NK-92 treated with Interleukin-12 subunit alpha and Interleukin-12 subunit beta, amount 100 ng/mL, for 24 hours (cell line): Measurements from ENCODE around the gene C22orf23.
A peak's percentile ranks its signal among the peaks of the same experiment; 100 is the strongest.
"Not testable (repeated sequence)": the region's sequence is repeated elsewhere in the genome, so short reads cannot be mapped to it uniquely, and the experiment has no call there.

Source experiments
- DNase-seq: peaks from one replicate; lab custom pipeline; 2025; lab: John Stamatoyannopoulos, UW

The C22orf23 gene

DNA sequence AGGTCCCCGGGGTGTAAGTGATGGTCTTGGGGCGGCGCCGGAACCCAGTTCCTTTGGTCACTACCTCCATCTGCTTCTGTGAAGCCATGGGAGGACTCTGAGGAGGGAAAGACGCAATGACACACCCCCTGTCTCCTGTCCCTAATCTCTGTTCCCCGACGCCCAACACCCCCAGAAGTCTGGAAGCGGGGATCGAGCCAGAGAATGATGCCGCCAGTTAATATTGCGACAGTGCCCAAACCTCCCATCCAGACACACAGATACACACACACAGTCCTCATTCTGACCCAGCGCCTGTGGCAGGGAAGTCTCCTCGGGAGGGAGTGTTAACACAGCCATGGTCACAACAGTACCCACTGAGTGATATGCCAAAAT lies 352 bp downstream of the C22orf23 start:
- no peak for DNase-seq

DNA sequence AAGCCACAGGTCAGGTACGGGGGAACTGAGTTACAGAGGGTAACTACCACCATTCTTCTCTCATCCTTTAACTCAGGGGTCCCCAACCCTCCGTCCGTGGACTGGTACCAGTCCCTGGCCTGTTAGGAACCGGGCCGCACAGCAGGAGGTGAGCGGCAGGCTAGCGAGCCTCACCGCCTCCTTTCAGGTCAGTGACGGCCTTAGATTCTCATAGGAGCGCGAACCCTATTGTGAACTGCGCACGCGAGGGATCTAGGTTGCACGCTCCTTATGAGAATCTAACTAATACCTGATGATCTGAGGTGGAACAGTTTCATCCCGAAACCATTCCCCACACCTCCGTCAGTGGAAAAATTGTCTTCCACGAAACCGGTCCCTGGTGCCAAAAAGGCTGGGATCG lies 772 bp downstream of the C22orf23 start:
- not testable (repeated sequence) for DNase-seq

DNA sequence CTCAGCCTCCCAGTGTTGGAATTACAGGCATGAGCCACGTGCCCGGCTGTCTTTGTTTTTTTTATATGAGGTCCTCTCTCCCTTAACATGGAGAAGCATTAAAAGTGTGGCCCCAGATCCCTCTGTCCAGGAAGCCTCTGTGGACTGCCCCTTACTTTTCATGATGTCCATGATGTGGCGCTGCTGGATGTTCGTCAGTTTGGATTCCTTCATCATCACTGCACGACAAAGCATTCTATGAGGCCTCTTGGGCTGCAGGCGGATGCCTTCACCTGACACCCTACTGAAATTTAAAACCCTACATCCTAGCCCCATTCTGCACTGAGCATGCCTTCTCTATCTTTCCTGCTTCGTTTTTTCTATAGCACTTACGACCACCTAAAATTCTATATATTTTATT lies 2.1 kb downstream of the C22orf23 start:
- no peak for DNase-seq

DNA sequence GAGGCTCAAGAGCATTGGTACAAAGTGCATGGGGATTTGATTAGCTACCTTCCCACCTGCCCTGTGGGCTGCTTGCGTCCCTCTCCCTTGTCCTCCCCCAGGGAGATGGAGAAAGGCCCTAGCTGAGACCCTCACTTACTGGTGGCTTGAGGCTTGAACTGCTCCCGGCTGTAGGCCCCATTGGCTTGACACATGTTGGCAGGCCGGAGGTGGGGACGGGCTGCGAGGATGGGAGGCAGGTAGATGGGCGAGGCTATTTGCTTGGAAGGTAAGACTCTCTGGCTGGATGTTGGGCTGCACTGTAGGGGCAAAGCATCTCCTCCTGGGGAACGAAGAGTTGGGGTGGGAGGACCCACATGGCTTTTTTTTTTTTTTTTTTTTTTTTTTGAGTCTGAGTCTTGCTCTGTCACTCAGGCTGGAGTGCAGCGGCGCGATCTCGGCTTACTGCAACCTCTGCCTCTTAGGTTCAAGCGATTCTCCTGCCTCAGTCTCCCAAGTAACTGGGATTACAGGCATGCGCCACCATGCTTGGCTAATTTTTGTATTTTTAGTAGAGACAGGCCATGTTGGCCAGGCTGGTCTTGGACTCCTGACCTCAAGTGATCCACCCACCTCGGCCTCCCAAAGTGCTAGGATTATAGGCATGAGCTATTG lies 6.1 kb downstream of the C22orf23 start:
- not testable (repeated sequence) for DNase-seq

DNA sequence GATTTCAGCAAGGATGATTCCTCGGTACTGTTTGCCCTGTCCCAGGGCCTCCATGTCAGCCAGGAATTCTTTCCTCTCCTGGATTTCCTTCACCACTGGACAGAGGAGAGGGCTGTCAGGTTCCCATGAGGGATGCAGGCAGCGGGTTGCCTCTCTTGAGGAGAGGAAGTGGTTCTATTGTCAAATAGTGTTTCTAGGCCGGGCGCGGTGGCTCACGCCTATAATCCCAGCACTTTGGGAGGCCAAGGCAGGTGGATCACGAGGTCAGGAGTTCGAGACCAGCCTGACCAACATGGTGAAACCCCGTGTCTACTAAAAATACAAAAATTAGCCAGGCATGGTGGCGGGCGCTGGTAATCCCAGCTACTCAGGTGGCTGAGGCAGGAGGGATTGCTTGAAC lies 9.0 kb downstream of the C22orf23 start:
- not testable (repeated sequence) for DNase-seq

DNA sequence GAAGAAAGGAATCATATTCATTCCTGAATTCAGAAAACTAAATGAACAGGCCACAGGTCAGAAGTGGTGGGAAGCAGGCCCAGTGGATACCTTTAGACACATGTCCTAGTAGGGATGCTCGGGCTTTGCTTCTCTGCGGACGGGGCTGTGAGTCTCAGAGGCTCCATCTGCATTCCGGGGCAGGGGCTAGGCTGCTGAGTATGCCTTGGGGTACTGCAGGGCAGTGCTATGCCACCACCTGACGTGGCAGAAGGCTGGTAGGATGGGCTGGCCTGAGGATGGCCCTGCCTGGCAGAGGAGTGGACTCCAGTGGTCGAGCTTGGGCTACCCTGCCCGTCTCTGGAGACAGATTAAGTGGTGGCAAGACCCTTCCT lies 9.6 kb downstream of the C22orf23 start:
- DNase-seq: no peak

DNA sequence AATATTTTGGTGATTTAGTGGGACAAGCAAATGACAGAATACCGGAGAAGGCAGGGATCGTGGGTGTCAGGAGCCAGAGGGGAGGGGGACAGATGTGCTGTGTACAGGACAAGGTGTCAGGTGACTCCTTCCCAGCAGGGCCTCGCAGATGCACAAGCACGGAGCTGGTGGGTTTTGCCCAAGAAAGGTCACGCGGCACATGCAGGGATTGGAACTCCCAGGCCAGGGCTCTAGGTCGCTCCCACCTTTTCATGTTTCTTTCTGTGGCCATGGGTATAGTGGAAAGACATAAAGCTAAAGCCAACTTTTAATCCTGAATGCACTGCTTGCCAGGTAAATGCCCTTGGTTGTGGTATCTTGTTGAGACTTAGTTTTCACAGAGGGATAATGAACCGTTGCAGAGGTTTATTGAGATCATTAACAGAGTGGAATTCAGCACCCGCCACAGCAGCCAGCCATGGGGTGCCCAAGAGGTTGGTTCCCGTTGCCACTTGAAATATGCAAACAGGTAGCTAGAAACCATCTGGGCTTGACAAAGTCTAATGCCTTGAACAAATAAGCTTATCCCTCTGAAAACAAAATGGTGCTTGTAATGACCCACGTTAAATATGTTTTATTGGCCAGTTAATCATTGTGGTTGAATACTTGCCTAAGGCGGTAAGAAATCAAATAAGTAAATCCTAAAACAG lies 10.1 kb downstream of the C22orf23 start:
- no peak for DNase-seq

DNA sequence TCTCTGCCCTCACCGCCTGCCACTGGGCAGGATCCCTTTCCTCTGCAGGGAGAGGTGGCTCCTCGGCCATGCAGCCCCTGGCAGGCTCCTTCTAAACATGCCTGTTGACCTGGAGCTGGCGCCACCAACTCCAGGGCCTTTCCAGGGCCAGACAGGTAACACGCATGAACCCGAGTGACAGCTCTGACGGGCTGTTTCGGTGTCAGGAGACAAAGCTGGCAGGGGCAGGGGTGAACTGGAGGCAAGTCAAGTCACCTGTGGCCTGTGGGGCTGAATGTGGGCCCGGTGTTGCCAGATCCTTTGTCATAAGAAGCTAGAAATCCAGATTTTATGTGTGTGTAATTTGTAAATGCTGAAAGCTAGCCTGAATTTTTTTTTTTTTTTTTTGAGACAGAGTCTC lies 11.3 kb downstream of the C22orf23 start:
- DNase-seq: no peak

DNA sequence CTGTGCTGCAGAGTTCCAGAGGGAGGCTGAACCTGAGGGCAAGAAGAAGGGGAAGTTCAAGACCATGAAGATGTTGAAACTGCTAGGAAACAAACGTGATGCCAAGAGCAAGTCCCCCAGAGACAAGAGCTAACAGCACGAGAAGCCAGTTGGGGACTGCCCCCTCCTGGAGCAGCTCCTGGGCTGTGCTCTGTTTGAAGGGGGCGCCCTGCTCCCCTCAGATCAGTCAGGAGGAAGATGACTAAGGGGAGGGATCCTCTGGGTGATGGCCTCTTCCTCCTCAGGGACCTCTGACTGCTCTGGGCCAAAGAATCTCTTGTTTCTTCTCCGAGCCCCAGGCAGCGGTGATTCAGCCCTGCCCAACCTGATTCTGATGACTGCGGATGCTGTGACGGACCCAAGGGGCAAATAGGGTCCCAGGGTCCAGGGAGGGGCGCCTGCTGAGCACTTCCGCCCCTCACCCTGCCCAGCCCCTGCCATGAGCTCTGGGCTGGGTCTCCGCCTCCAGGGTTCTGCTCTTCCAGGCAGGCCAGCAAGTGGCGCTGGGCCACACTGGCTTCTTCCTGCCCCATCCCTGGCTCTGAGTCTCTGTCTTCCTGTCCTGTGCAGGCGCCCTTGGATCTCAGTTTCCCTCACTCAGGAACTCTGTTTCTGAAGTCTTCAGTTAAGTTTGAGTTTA lies 12.6 kb downstream of the C22orf23 start:
- no peak for DNase-seq

DNA sequence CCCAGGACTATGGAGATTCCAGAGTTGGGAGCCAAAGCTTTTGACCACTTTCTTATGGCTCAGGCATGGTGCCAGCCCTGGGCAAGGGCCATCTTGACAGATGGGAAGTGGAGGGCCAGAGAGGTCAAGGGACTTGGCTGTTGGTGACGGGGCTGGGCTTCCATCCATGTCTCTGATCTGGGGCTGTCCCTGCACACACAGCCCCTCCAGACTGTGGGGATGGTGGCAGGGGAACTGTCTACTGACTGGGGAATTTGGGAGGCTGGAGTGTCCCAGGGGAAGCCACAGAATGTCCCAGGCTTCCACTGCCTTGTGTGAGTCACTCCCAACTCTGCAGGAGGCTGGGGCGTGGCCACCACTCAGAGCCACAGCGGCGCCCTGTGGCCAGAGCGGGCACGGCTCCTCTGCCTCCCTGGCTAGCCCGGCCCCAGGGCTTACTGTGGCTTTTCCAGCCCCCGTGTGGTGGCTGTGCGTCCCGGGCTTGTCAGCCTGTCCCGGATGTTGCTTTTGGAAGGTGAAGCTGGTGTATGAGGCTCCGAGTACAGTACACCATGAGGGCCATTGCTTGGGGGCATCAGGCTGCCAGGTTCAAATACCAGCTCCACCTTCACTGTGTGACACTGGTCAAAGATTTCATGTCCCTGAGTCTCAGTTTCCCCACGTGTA lies 19.6 kb downstream of the C22orf23 start:
- peak; percentile 59 for DNase-seq

DNA sequence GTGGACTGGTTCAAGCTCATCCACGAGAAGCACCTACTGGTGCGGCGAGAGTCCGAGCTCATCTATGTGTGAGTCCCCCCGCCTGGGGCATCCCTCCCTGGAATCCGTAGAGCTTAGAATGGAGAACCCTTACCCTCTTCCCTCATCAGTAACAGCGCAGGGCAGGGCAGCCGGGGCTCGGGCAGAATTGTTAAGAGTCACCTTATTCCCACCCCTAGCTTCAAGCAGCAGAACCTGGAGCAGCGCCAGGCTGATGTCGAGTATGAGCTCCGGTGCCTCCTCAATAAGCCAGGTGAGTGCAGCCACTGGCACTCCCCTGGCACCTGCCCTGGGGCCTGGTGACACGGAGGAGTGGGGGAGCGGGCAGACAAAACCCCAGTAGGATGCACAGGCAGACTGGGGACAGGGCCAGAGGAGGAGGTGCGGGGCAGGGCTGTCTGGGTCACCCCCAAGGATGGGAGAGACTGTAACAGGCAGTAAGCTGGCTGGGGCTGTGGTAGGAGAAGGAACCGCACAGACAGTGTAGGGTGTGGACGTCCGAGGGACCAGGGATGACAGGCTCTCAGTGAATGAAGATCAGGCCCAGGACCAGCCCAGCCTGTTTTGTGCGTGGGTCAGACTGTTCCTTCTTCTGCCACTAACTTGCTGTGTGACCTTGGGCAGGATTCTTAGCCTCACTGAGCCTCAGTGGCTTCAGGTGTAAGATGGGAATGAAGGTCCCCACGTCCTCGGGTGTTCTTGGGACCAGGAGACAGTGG lies 20.4 kb downstream of the C22orf23 start:
- no peak for DNase-seq

DNA sequence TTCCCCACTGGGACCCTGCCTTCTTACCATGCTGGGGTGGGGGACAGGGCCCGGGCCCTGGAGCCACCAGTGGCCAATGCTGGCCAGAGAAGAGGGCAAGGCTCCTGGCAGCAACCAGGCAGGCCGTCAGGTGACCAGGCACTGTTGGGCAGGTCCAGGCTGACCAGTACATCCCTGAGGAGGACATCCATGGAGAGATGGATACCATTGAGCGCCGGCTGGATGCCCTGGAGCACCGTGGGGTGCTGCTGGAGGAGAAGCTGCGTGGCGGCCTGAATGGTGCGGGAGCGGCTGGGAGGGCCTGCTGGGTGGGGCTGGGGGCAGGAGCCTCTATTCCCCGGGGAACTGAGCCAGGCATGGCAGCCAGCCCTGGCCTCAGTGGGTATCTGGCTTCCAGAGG lies 21.0 kb downstream of the C22orf23 start:
- DNase-seq: no peak

DNA sequence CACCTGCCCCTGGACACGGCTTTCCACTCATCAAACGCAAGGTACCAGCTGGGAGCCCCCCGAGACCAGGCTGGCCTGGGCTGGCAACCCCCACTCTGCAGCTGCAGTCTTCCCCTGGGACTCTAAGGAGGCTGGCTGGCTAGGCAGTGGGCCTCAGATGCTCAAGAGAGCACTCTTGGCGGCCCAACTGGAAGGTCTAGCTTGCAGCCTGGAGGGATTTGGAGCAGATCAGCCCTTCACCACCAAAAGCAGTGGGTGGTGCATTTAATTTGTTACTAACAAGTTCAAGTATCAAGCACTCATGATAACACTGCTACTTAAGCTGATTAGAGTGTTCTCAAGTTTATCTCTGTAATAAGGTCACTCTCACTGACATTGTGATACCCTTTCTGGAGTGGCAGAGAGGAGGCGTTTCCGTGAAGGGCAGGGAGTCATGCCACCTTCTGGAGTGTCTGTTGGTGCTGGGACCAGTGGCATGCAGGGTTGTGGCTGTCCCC lies 21.5 kb downstream of the C22orf23 start:
- DNase-seq: no peak

DNA sequence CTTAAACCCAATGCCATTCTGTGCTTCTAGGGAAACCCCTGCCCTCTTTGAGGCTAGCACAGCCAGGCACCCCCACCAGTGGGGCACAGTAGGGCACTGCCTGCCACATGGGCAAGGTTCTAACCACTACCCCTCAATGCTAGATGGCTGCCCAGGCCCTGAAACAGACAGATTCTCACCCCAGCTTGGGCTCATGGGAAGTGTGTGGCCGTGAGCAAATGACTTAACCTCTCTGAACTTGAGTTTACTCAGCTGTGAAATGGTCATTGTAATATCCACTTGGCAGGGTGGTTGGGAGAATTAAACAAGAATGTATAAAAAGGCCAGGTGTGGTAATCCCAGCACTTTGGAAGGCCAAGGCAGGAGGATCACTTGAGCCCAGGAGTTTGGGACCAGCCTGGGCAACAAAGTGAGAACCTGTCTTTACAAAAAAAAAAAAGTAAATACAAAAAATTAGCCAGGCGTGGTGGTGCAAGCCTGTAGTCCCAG lies 22.4 kb downstream of the C22orf23 start:
- no peak for DNase-seq

DNA sequence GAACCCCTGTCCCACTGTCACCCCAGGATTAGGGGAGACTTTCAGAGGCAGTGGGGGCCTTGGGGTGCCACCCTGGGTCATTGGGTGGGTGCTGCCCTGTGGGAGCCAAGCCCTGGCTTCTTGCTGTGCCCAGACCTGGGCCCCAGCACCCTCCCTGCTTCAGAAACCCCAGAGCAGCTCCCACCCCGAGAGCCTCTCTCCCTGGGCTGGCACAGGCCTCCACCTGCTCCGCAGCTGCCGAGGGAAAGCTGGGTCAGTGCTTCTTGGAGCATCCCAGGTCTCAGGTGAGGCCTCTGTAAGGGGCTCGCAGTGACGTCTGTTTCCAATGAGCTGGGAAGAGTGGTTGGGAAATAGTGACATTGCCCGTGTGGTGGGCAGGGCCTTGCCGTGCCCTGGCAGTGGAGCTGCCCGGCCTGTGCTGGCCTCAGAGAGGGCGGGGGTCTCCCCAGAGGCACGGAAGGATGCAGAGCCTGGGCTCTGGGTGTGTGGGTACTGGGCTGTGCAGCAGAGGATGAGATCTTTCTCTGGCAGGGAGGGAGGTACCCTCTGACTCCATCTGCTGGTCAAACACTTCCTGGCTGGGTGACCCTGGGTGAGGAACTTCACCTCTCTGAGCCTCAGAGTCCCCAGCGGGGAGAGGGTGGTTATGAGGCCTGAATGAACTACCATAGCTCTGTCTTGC lies 23.0 kb downstream of the C22orf23 start:
- no peak for DNase-seq

DNA sequence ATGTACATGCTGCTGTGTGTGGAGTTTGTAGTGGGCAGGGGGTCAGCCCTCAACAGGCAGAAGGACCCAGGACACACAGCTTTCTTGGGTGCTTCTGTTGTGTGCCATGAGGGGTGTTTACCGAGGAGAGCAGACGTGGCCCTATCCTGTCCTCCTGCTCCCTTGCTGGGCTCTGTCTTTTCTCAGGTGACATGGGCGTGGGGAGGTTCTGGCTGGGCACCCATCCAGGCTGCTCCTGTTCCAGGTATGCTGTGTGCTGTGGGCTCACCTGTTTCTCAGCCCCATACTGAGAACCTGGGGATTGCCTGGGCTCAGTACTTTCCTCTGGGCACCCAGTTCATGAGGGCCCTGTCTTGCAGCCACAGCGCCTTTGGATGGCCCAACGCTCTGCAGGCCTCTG lies 24.0 kb downstream of the C22orf23 start:
- no peak for DNase-seq

DNA sequence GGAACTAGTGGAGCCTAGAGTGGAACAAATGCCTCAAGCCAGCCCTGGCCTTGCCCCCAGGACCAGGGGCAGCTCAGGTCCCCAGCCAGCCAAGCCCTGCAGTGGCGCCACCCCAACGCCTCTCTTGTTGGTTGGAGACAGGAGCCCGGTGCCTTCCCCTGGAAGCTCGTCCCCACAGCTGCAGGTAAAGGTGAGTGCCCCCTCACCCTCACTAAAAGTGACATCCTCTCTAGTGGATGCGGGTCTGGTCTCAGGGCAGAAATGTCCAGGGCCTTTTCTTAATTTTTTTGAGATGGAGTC lies 25.8 kb downstream of the C22orf23 start:
- DNase-seq: no peak

DNA sequence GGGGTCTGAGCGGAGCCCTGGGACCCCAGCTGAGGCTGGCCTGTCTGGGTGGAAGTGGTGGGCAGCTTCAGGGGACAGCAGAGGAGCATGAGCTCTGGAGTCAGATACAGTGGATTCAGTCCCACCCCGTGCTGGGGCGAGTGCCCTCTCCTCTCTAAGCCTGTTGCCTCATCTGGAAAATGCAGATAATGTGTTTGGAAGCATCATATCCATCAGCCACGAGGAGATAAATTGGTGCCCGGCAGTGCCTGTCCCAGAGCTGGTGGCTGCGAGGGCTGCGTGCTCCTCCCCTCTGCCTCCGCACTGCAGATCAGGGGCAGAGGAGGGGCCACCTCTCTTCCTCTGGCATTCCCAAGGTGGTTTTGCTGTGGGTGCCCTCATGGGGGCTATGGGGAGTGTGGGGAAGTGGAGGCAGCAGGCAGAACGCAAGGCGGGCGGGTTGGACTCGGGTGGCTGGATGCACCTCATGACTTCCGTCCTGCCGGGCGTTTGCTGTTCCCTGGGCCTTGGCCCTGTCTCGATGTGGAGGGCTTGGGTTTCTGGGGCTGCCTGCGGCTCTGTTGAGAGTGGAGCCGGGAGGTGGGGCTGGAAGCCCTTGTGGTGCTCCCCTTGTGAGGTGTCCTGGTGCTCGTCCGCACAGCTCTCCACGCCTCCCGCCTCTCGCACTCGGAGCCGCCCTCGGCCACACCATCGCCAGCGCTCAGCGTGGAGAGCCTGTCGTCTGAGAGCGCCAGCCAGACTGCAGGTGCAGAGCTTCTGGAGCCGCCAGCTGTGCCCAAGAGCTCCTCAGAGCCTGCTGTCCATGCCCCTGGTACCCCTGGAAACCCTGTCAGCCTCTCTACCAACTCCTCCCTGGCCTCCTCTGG lies 26.4 kb downstream of the C22orf23 start:
- DNase-seq: no peak

DNA sequence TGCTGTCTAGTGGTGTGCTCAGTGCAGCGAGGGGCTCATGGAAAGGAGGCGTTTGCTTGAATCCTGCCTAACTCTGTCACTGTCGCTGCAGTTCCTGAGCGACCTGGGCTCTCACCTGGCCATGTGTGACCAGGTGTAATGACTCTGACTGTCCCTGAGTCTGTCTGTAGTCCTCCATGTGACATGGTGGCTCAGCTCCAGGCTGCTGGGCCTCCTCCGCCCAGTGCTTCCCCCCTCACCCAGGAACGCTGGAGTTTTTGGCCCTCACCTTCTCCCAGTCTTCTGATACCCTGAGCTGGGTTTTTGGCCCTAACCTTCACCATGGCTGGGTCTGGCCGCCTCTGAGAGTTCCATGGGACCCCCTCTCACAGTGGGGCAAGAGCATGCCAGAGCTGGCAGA lies 27.0 kb downstream of the C22orf23 start:
- DNase-seq: no peak

DNA sequence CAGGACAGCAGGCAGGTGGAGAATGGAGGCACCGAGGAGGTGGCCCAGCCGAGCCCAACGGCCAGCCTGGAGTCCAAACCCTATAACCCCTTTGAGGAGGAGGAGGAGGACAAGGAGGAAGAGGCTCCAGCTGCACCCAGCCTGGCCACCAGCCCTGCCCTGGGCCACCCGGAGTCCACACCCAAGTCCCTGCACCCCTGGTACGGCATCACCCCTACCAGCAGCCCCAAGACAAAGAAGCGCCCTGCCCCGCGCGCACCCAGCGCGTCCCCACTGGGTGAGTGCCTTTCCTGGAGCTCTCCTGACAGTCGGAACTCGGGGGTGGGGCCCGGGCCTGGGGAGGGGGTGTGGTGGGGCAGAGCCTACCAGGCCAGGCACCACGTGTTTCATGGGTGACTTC lies 27.6 kb downstream of the C22orf23 start:
- DNase-seq: no peak

DNA sequence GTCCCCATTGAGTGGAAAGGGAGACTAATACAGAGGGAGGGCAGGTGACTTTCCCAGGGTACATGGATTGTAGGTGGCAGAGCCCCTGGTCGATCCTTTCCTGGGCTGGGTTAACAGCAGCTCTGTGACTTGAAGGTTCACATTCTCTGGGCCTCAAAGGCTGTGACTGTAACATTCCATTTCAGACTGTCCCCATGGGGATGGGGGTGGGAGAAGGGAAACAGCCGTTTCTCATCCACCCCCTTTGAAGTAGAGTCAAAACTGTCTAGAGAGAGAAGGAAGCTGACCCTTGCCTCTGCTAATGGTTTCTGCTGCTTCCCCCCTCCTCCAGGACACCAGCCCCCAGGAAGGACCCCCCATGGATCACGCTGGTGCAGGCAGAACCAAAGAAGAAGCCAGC lies 28.1 kb downstream of the C22orf23 start:
- no peak for DNase-seq
